IMR-90 (cell line): Measurements from ENCODE around the gene SGK2. TPM values are rescaled to one million over a fixed set of nuclear protein-coding genes. Genes with fewer than 3 reads are reported as not detected.

Source experiments
- ATAC-seq: fragments of 200-7000 bp; cut with Tn5 transposase; 2 replicates; pipeline ENCODE4 v1.9.1; 2020; ENCODE audit warnings: low read depth, mild to moderate bottlenecking, moderate library complexity
- BruUV-seq: library from RNA; stranded (reverse); fragments of 400-500 nt; replicated peaks from 2 replicates; lab custom pipeline; 2021; lab: Mats Ljungman, UMichigan
- CTCF ChIA-PET: fragments of 300-600 bp; formaldehyde crosslinking; extraction: SDS; loops from one replicate; lab custom pipeline; 2021; ENCODE audit warnings: antibody characterized with exemption; lab: Yijun Ruan, JAX
- POLR2A ChIA-PET: fragments of 300-600 bp; sonication (Branson Sonifier 250); formaldehyde crosslinking; loops from one replicate; lab custom pipeline; 2022; ENCODE audit warnings: antibody characterized with exemption; ENCODE audit not compliant: unreplicated experiment; lab: Charles Lee
- DNase-seq: peaks from one replicate; pipeline ENCODE4 v3.0.0; 2013
- H2AFZ ChIP-seq: replicated peaks from 2 replicates; pipeline ENCODE3; 2013; ENCODE audit warnings: low read length, mild to moderate bottlenecking; ENCODE audit not compliant: poor library complexity
- H2AK5ac ChIP-seq: 2 replicates; pipeline ENCODE4 v1.6.1; 2013; ENCODE audit warnings: low read depth, low read length, inconsistent platforms
- H2AK9ac ChIP-seq: replicated peaks from 2 replicates; pipeline ENCODE3; 2013; ENCODE audit warnings: mild to moderate bottlenecking, low read depth, low read length, moderate library complexity; ENCODE audit not compliant: poor library complexity
- H2BK120ac ChIP-seq: 2 replicates; pipeline ENCODE4 v1.6.1; 2013; ENCODE audit warnings: low read depth, low read length, inconsistent platforms
- H2BK15ac ChIP-seq: 3 replicates; pipeline ENCODE4 v1.6.1; 2013; ENCODE audit warnings: low read depth, low read length, inconsistent platforms
- H2BK20ac ChIP-seq: 2 replicates; pipeline ENCODE4 v1.6.1; 2013; ENCODE audit warnings: low read depth, mild to moderate bottlenecking, inconsistent platforms, low read length, moderate library complexity
- H2BK5ac ChIP-seq: 2 replicates; pipeline ENCODE4 v1.6.1; 2013; ENCODE audit warnings: mild to moderate bottlenecking, low read depth, low read length, inconsistent platforms; ENCODE audit not compliant: poor library complexity, severe bottlenecking
- H3K14ac ChIP-seq: replicated peaks from 2 replicates; pipeline ENCODE4 v1.6.1; 2013; ENCODE audit warnings: low read depth, low read length, inconsistent platforms
- H3K18ac ChIP-seq: 2 replicates; pipeline ENCODE4 v1.6.1; 2013; ENCODE audit warnings: low read depth, low read length, control low read depth
- H3K23ac ChIP-seq: 2 replicates; pipeline ENCODE4 v1.6.1; 2013; ENCODE audit warnings: low read depth, low read length, inconsistent platforms
- H3K27ac ChIP-seq: 2 replicates; pipeline ENCODE4 v1.5.1; 2013; ENCODE audit warnings: mild to moderate bottlenecking, control low read depth, low read length; ENCODE audit not compliant: insufficient read depth
- H3K27me3 ChIP-seq: 2 replicates; pipeline ENCODE4 v1.6.1; 2013; ENCODE audit warnings: low read length; ENCODE audit not compliant: control insufficient read depth, insufficient read depth
- H3K36me3 ChIP-seq: 2 replicates; pipeline ENCODE4 v1.6.1; 2013; ENCODE audit warnings: low read length, mixed read lengths; ENCODE audit not compliant: control insufficient read depth, insufficient read depth
- H3K4ac ChIP-seq: 2 replicates; pipeline ENCODE4 v1.6.1; 2013; ENCODE audit warnings: low read depth, low read length, inconsistent platforms
- H3K4me1 ChIP-seq: 2 replicates; pipeline ENCODE4 v1.6.1; 2013; ENCODE audit warnings: low read length, mixed read lengths; ENCODE audit not compliant: control insufficient read depth, insufficient read depth
- H3K4me2 ChIP-seq: 2 replicates; pipeline ENCODE4 v1.6.1; 2013; ENCODE audit warnings: low read depth, mild to moderate bottlenecking, control low read depth, low read length, moderate library complexity
- H3K4me3 ChIP-seq: 2 replicates; pipeline ENCODE4 v1.5.1; 2013; ENCODE audit warnings: low read depth, mild to moderate bottlenecking, control low read depth, low read length, moderate library complexity; ENCODE audit not compliant: insufficient read depth
- H3K56ac ChIP-seq: 2 replicates; pipeline ENCODE4 v1.6.1; 2013; ENCODE audit warnings: low read length, inconsistent platforms; ENCODE audit not compliant: insufficient read depth; ENCODE audit errors: extremely low read depth
- H3K79me1 ChIP-seq, 2 experiments: 2 replicates each; pipeline ENCODE4 v1.6.1; 2013; ENCODE audit warnings: low read length in 2 of 2, inconsistent platforms in 1 of 2, low read depth in 1 of 2
- H3K9ac ChIP-seq: 2 replicates; pipeline ENCODE4 v1.6.1; 2013; ENCODE audit warnings: low read depth, low read length, control low read depth
- H3K9me1 ChIP-seq: 2 replicates; pipeline ENCODE4 v1.6.1; 2013; ENCODE audit warnings: low read length, inconsistent platforms; ENCODE audit not compliant: insufficient read depth
- H3K9me3 ChIP-seq: 2 replicates; pipeline ENCODE4 v1.6.1; 2013; ENCODE audit warnings: low read length; ENCODE audit not compliant: control insufficient read depth, insufficient read depth
- H4K20me1 ChIP-seq: 2 replicates; pipeline ENCODE4 v1.6.1; 2013; ENCODE audit warnings: low read length, inconsistent platforms; ENCODE audit not compliant: insufficient read depth
- H4K5ac ChIP-seq: 2 replicates; pipeline ENCODE4 v1.6.1; 2013; ENCODE audit warnings: mild to moderate bottlenecking, low read depth, low read length, control low read depth
- H4K8ac ChIP-seq, 2 experiments: 2 replicates each; pipeline ENCODE4 v1.6.1; 2013; ENCODE audit warnings: low read depth in 2 of 2, low read length in 2 of 2, control low read depth in 1 of 2, inconsistent platforms in 1 of 2
- H4K91ac ChIP-seq: 2 replicates; pipeline ENCODE4 v1.6.1; 2013; ENCODE audit warnings: low read depth, low read length, inconsistent platforms; ENCODE audit not compliant: insufficient read depth
- BHLHE40 ChIP-seq: fragments of 150-350 bp; IDR thresholded peaks from 2 replicates; pipeline ENCODE4 v1.6.1; 2016; ENCODE audit warnings: mild to moderate bottlenecking, low read depth, low read length
- CEBPB ChIP-seq: IDR thresholded peaks from 2 replicates; pipeline ENCODE4 v1.6.1; 2012; ENCODE audit warnings: low read depth, low read length, improper control_type of control experiment
- CHD1 ChIP-seq: IDR thresholded peaks from 2 replicates; pipeline ENCODE4 v1.6.1; 2012; ENCODE audit warnings: low read depth, low read length, improper control_type of control experiment
- CTCF ChIP-seq: conservative IDR thresholded peaks from 2 replicates; pipeline ENCODE4 v1.5.1; 2012; ENCODE audit warnings: mild to moderate bottlenecking, low read depth, low read length, improper control_type of control experiment
- ELK1 ChIP-seq: fragments of 150-350 bp; IDR thresholded peaks from 2 replicates; pipeline ENCODE4 v1.6.1; 2016; ENCODE audit warnings: low read depth, mild to moderate bottlenecking, low read length, moderate library complexity, borderline replicate concordance
- FOS ChIP-seq: fragments of 150-350 bp; IDR thresholded peaks from 2 replicates; pipeline ENCODE4 v1.6.1; 2016; ENCODE audit warnings: low read depth, low read length
- MAFK ChIP-seq: IDR thresholded peaks from 2 replicates; pipeline ENCODE4 v1.6.1; 2012; ENCODE audit warnings: low read depth, low read length, improper control_type of control experiment
- MAZ ChIP-seq: IDR thresholded peaks from 2 replicates; pipeline ENCODE4 v1.6.1; 2012; ENCODE audit warnings: low read depth, mild to moderate bottlenecking, low read length, improper control_type of control experiment, moderate library complexity, borderline replicate concordance
- MXI1 ChIP-seq: IDR thresholded peaks from 2 replicates; pipeline ENCODE4 v1.6.1; 2012; ENCODE audit warnings: low read depth, mild to moderate bottlenecking, low read length, moderate library complexity, borderline replicate concordance
- NFE2L2 ChIP-seq: fragments of 150-350 bp; IDR thresholded peaks from 2 replicates; pipeline ENCODE4 v1.6.1; 2016; ENCODE audit warnings: low read depth, mild to moderate bottlenecking, low read length
- POLR2A ChIP-seq: IDR thresholded peaks from 2 replicates; pipeline ENCODE4 v1.6.1; 2012; ENCODE audit warnings: mild to moderate bottlenecking, low read depth, low read length
- RAD21 ChIP-seq: IDR thresholded peaks from 2 replicates; pipeline ENCODE4 v1.6.1; 2012; ENCODE audit warnings: low read length, improper control_type of control experiment
- RCOR1 ChIP-seq: IDR thresholded peaks from 2 replicates; pipeline ENCODE4 v1.6.1; 2012; ENCODE audit warnings: mild to moderate bottlenecking, low read length, improper control_type of control experiment; ENCODE audit not compliant: insufficient replicate concordance
- RFX5 ChIP-seq: IDR thresholded peaks from 2 replicates; pipeline ENCODE4 v1.8.0; 2012; ENCODE audit warnings: low read depth, mild to moderate bottlenecking, low read length, moderate library complexity
- SMC3 ChIP-seq: fragments of 150-350 bp; IDR thresholded peaks from 2 replicates; pipeline ENCODE4 v1.6.1; 2016; ENCODE audit warnings: low read depth, mild to moderate bottlenecking, antibody characterized with exemption, low read length, moderate library complexity
- USF2 ChIP-seq: fragments of 150-350 bp; IDR thresholded peaks from 2 replicates; pipeline ENCODE4 v1.6.1; 2017; ENCODE audit warnings: mild to moderate bottlenecking, antibody characterized with exemption, low read length, low read depth
- WGBS, 2 experiments: methylation state at CpG; one replicate each; pipeline versions ENCODE4 v1.1.5 to v1.1.7; 2013; ENCODE audit warnings: missing lambda C conversion rate in 2 of 2; ENCODE audit not compliant: insufficient read length in 1 of 2; ENCODE audit errors: extremely low coverage in 2 of 2; 5-methylcytosine and 5-hydroxymethylcytosine counted together
- dilution Hi-C: fragments of 300-500 bp; cut with HindIII; formaldehyde crosslinking; loops from one replicate; pipeline ENCODE4 v1.14.3; 2018; ENCODE audit warnings: low sequenced_read_pairs; ENCODE audit not compliant: unreplicated experiment
- in situ Hi-C: fragments of 300-500 bp; cut with MboI; formaldehyde crosslinking; loops from 3 replicates; pipeline ENCODE4 v1.14.3; 2019; ENCODE audit warnings: low sequenced_read_pairs, inconsistent platforms, mixed read lengths
- intact Hi-C: fragments of 100-400 bp; cut with micrococcal nuclease; formaldehyde crosslinking; loops from 2 replicates; pipeline ENCODE4 v1.10.0; 2022
- polyA plus RNA-seq, 3 experiments: library from polyadenylated mRNA; depleted of rRNA; stranded (reverse); fragments of >200 nt; gene quantifications; 2 replicates each; pipeline ENCODE4 v1.2.3, GENCODE V29; 2012; ENCODE audit warnings: low replicate concordance in 1 of 3
- total RNA-seq: library from RNA; depleted of rRNA; stranded (reverse); fragments of >200 nt; gene quantifications from 2 replicates; pipeline ENCODE4 v1.2.3, GENCODE V29; 2012

Gene SGK2
- total and polyA plus RNA-seq, 2 of the 4 experiments (the other 2 are of a cell fraction) = under 0.01 to 0.10 TPM

- H3K27me3 ChIP-seq = peaks cover 12% of the 10 kb centered on the region
- ChIA-PET POLR2A (no interaction called here), CTCF (no interaction called here)
- no peak overlapping the region for H4K5ac ChIP-seq
- H4K91ac ChIP-seq = no peak overlapping the region
- no peaks in the 10 kb centered on the region for H3K36me3 ChIP-seq
- no peaks in the 10 kb centered on the region for H3K9me1 ChIP-seq
- no peak overlapping the region for H3K4me2 ChIP-seq
- BruUV-seq = no TSS peak
- H2BK120ac ChIP-seq = no peak overlapping the region
- no peak overlapping the region for H3K27ac ChIP-seq
- H3K4me1 ChIP-seq = no peaks in the 10 kb centered on the region
- WGBS, 2 experiments = 84% methylated on average over 7 of the region's 10 CpGs; no CpG with 5 or more reads in 1 of the 2 experiments
- intact Hi-C loops (no loop called here), in situ Hi-C loops (no loop called here), dilution Hi-C loops (no loop called here)
- TF ChIP-seq RCOR1 = no peak
- TF ChIP-seq NFE2L2 = no peak
- TF ChIP-seq USF2 = no peak
- no peak for TF ChIP-seq RAD21
- TF ChIP-seq BHLHE40 = no peak
- TF ChIP-seq POLR2A = no peak
- TF ChIP-seq MAFK = no peak
- no peak for TF ChIP-seq ELK1
- no peak for TF ChIP-seq CTCF
- no peak for TF ChIP-seq SMC3
- no peak for TF ChIP-seq RFX5
- no peak for TF ChIP-seq MAZ
- TF ChIP-seq CHD1 = no peak
- no peak for TF ChIP-seq MXI1
- no peak for TF ChIP-seq CEBPB
- TF ChIP-seq FOS = no peak
- no peak for DNase-seq
- no peak overlapping the region for H2AFZ ChIP-seq
- no peak overlapping the region for H2BK5ac ChIP-seq
- H3K79me1 ChIP-seq = no peaks in the 10 kb centered on the region
- H3K14ac ChIP-seq = no peak overlapping the region
- H2AK9ac ChIP-seq = no peak overlapping the region
- no peak overlapping the region for H3K4me3 ChIP-seq
- H2BK15ac ChIP-seq = no peak overlapping the region
- no peak overlapping the region for H3K56ac ChIP-seq
- H2AK5ac ChIP-seq = no peak overlapping the region
- H4K8ac ChIP-seq = no peak overlapping the region
- H3K9ac ChIP-seq = no peak overlapping the region
- no peaks in the 10 kb centered on the region for H4K20me1 ChIP-seq
- no peak overlapping the region for H3K23ac ChIP-seq
- no peak overlapping the region for H3K4ac ChIP-seq
- no peak for ATAC-seq
- H3K18ac ChIP-seq = no peak overlapping the region
- H2BK20ac ChIP-seq = no peak overlapping the region
- no peaks in the 10 kb centered on the region for H3K9me3 ChIP-seq
Observed at GRCh38 chr20:43576108-43576507, 17.3 kb downstream of the SGK2 start.
